GM23338 (cell line): ENCODE data around the gene MGAT3.
"Not testable (repeated sequence)": the region's sequence is repeated elsewhere in the genome, so short reads cannot be mapped to it uniquely, and the experiment has no call there.

Experiments
- EZH2 ChIP-seq: fragments of 200-600 bp; sonication (generic); IDR thresholded peaks from one replicate; pipeline ENCODE4 v1.8.0; 2017; ENCODE audit warnings: antibody characterized with exemption, mild to moderate bottlenecking, low read depth; ENCODE audit not compliant: unreplicated experiment
- NANOG ChIP-seq: IDR thresholded peaks from 2 replicates; pipeline ENCODE4 v1.6.1; 2016; ENCODE audit warnings: antibody characterized with exemption, borderline replicate concordance
- POLR2AphosphoS5 ChIP-seq: IDR thresholded peaks from 2 replicates; pipeline ENCODE4 v1.6.1; 2016; ENCODE audit warnings: antibody characterized with exemption, low read depth
- TF ChIP-seq, protein P1 (sequence below), 2 experiments: fragments of 200-600 bp in 1 of 2; sonication (generic) in 1 of 2; conservative IDR thresholded peaks; 2 replicates each; pipeline versions ENCODE4 v1.5.1 to v1.6.1; 2016 to 2017; ENCODE audit warnings: antibody characterized with exemption in 2 of 2, low read depth in 2 of 2, mild to moderate bottlenecking in 2 of 2, moderate library complexity in 1 of 2

- TF ChIP-seq, protein P1, sequence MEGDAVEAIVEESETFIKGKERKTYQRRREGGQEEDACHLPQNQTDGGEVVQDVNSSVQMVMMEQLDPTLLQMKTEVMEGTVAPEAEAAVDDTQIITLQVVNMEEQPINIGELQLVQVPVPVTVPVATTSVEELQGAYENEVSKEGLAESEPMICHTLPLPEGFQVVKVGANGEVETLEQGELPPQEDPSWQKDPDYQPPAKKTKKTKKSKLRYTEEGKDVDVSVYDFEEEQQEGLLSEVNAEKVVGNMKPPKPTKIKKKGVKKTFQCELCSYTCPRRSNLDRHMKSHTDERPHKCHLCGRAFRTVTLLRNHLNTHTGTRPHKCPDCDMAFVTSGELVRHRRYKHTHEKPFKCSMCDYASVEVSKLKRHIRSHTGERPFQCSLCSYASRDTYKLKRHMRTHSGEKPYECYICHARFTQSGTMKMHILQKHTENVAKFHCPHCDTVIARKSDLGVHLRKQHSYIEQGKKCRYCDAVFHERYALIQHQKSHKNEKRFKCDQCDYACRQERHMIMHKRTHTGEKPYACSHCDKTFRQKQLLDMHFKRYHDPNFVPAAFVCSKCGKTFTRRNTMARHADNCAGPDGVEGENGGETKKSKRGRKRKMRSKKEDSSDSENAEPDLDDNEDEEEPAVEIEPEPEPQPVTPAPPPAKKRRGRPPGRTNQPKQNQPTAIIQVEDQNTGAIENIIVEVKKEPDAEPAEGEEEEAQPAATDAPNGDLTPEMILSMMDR (conservative IDR thresholded peaks at IDR 0.05; ENCODE audit: low read depth in 2 of 2), result not testable (repeated sequence)
- TF ChIP-seq EZH2, NANOG: not testable (repeated sequence)
- TF ChIP-seq POLR2AphosphoS5, result peak; percentile 43; the same call in 1 of the 2 replicates
Observed at GRCh38 chr22:39522091-39522490, 65.3 kb downstream of the MGAT3 start.
